Measurements from ENCODE around the gene KMO.

KMO gene

DNA sequence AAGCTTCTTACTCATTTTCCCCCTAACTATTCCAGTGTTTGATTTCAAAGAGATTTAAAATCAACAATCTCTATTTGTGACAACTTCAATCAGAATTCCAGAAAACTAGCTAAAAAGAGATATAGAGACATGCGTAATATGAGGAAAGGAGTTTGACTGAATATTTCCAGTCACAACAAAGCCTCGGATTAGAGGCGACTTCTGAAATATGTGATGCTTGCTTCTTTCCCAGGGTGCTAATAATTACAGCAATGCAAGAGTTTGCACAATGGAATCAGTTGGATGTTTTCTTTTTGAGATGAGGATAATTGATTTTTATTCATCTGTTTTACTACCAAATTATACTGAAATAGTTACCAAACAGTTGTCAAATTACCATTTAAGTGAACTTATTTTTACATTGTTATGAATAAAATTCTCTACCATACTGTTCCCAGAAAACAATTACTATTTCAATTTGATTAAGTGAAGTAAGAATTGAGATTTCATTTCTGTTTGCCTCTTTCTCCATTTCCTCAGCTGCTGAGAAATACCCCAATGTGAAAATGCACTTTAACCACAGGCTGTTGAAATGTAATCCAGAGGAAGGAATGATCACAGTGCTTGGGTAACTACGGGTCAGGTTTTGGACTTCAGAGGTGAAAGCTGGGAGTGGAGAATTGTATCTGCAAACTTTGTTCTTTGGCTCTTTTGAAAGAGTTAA is 28.1 kb downstream of the KMO start:
- TF ChIP-seq SPI1 (IDR thresholded peaks at IDR 0.05; ENCODE audit: borderline replicate concordance, low read depth) (peak; percentile 48; the same call in 1 of the 2 replicates), POLR2AphosphoS5 (IDR thresholded peaks at IDR 0.05; ENCODE audit: low read depth) (peak; percentile 67; the same call in 1 of the 2 replicates), GABPA (IDR thresholded peaks at IDR 0.05; ENCODE audit: low read depth) (no peak)
- TF ChIP-seq, protein P1, sequence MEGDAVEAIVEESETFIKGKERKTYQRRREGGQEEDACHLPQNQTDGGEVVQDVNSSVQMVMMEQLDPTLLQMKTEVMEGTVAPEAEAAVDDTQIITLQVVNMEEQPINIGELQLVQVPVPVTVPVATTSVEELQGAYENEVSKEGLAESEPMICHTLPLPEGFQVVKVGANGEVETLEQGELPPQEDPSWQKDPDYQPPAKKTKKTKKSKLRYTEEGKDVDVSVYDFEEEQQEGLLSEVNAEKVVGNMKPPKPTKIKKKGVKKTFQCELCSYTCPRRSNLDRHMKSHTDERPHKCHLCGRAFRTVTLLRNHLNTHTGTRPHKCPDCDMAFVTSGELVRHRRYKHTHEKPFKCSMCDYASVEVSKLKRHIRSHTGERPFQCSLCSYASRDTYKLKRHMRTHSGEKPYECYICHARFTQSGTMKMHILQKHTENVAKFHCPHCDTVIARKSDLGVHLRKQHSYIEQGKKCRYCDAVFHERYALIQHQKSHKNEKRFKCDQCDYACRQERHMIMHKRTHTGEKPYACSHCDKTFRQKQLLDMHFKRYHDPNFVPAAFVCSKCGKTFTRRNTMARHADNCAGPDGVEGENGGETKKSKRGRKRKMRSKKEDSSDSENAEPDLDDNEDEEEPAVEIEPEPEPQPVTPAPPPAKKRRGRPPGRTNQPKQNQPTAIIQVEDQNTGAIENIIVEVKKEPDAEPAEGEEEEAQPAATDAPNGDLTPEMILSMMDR (IDR thresholded peaks at IDR 0.05; ENCODE audit: insufficient read depth, low read length) = no peak
- TF ChIP-seq, protein P2, sequence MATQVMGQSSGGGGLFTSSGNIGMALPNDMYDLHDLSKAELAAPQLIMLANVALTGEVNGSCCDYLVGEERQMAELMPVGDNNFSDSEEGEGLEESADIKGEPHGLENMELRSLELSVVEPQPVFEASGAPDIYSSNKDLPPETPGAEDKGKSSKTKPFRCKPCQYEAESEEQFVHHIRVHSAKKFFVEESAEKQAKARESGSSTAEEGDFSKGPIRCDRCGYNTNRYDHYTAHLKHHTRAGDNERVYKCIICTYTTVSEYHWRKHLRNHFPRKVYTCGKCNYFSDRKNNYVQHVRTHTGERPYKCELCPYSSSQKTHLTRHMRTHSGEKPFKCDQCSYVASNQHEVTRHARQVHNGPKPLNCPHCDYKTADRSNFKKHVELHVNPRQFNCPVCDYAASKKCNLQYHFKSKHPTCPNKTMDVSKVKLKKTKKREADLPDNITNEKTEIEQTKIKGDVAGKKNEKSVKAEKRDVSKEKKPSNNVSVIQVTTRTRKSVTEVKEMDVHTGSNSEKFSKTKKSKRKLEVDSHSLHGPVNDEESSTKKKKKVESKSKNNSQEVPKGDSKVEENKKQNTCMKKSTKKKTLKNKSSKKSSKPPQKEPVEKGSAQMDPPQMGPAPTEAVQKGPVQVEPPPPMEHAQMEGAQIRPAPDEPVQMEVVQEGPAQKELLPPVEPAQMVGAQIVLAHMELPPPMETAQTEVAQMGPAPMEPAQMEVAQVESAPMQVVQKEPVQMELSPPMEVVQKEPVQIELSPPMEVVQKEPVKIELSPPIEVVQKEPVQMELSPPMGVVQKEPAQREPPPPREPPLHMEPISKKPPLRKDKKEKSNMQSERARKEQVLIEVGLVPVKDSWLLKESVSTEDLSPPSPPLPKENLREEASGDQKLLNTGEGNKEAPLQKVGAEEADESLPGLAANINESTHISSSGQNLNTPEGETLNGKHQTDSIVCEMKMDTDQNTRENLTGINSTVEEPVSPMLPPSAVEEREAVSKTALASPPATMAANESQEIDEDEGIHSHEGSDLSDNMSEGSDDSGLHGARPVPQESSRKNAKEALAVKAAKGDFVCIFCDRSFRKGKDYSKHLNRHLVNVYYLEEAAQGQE (IDR thresholded peaks at IDR 0.05; ENCODE audit: insufficient replicate concordance, low read depth) = peak; percentile 25
- peak overlapping the region; percentile 3; the same call in 1 of the 2 replicates for H3K27ac ChIP-seq (replicated peaks)
- H3K4me3 ChIP-seq (replicated peaks; ENCODE audit: insufficient read depth, low read length) = no peak overlapping the region
- H3K27me3 ChIP-seq (ENCODE audit: insufficient read depth, poor library complexity, severe bottlenecking) = no peaks in the 10 kb centered on the region
- DNase-seq (ENCODE audit: low read depth in 1 of 2, low spot score in 1 of 2) = peak in 1 of 2 experiments; percentile 72

DNA sequence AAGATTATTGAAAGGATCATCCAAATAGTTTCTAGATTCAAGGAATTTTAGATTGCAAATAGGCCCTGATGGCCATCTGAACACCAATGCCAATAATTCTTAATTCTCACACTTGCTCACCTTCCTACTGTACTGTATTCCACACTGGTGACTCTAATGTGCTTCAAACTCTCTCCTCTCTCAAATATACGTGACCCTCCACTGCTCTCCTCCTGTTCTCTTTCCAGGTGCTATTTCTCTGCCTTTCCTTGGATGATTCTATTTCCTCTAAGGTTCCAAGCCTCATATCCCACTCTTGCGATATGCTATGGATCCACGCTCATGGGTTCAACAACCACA is 28.6 kb downstream of the KMO start:
- no peak for DNase-seq (ENCODE audit: low read depth in 1 of 2, low spot score in 1 of 2)
- Histone ChIP-seq H3K4me3 (replicated peaks; ENCODE audit: insufficient read depth, low read length) (no peak overlapping the region), H3K27ac (replicated peaks) (no peak overlapping the region), H3K27me3 (ENCODE audit: insufficient read depth, poor library complexity, severe bottlenecking) (no peaks in the 10 kb centered on the region)
- TF ChIP-seq, protein P1 (IDR thresholded peaks at IDR 0.05; ENCODE audit: insufficient read depth, low read length) = no peak
- TF ChIP-seq GABPA (IDR thresholded peaks at IDR 0.05; ENCODE audit: low read depth) (no peak), SPI1 (IDR thresholded peaks at IDR 0.05; ENCODE audit: borderline replicate concordance, low read depth) (no peak), POLR2AphosphoS5 (IDR thresholded peaks at IDR 0.05; ENCODE audit: low read depth) (no peak)
- TF ChIP-seq, protein P2 (IDR thresholded peaks at IDR 0.05; ENCODE audit: insufficient replicate concordance, low read depth) = no peak

DNA sequence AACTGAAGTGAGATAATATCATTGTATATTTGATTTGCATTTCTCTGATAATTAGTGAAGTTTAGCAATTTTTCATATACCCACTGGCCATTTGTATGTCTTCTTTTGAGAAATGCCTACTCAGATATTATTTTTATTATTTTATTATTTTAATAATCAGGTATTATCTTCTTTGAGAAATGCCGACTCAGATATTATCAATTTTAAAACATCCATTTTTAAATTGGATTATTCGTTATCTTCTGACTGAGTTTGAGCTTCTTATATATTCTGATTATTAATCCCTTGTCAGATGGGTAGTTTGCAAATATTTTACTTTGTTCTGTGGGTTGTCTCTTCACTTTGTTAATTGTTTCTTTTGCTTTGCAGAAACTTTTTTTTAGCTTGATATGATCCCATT is 37.7 kb downstream of the KMO start:
- Histone ChIP-seq H3K27me3 (ENCODE audit: insufficient read depth, poor library complexity, severe bottlenecking) (no peaks in the 10 kb centered on the region), H3K4me3 (replicated peaks; ENCODE audit: insufficient read depth, low read length) (no peak overlapping the region), H3K27ac (replicated peaks) (no peak overlapping the region)
- TF ChIP-seq, protein P1 (IDR thresholded peaks at IDR 0.05; ENCODE audit: insufficient read depth, low read length) = no peak
- no peak for TF ChIP-seq SPI1 (IDR thresholded peaks at IDR 0.05; ENCODE audit: borderline replicate concordance, low read depth)
- no peak for DNase-seq (ENCODE audit: low read depth in 1 of 2, low spot score in 1 of 2)

DNA sequence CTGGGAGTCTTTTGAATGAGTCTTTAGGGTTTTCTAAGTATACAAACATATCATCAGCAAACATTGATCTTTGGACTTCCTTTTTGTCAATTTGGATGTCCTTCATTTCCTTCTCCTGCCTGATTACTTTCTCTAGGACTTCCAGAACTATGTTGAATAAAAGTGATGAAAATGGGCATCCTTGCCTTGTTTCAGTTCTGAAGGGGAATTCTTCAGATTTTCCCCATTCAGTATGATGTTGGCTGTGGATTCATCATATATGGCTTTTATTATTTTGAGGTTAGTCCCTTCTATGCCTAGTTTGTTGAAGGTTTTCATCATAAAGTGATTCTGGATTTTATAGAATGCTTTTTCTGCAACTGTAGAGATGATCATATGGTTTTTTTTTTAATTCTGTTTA is 42.0 kb downstream of the KMO start:
- Histone ChIP-seq H3K27me3 (ENCODE audit: insufficient read depth, poor library complexity, severe bottlenecking) (no peaks in the 10 kb centered on the region), H3K27ac (replicated peaks) (no peak overlapping the region), H3K4me3 (replicated peaks; ENCODE audit: insufficient read depth, low read length) (no peak overlapping the region)
- DNase-seq (ENCODE audit: low read depth in 1 of 2, low spot score in 1 of 2) = no peak
- TF ChIP-seq, protein P1 (IDR thresholded peaks at IDR 0.05; ENCODE audit: insufficient read depth, low read length) = no peak
- TF ChIP-seq POLR2AphosphoS5 (IDR thresholded peaks at IDR 0.05; ENCODE audit: low read depth) (no peak), GABPA (IDR thresholded peaks at IDR 0.05; ENCODE audit: low read depth) (no peak)
- TF ChIP-seq, protein P2 (IDR thresholded peaks at IDR 0.05; ENCODE audit: insufficient replicate concordance, low read depth) = no peak
